ENCODE data around the gene LZTR1. TPM values are rescaled to one million over a fixed set of nuclear protein-coding genes. Genes with fewer than 3 reads are reported as not detected.

The LZTR1 gene
- total and polyA plus RNA-seq, 3 donors from 2014 or later = 32.4 to 61.6 (median 61.5) TPM

DNA sequence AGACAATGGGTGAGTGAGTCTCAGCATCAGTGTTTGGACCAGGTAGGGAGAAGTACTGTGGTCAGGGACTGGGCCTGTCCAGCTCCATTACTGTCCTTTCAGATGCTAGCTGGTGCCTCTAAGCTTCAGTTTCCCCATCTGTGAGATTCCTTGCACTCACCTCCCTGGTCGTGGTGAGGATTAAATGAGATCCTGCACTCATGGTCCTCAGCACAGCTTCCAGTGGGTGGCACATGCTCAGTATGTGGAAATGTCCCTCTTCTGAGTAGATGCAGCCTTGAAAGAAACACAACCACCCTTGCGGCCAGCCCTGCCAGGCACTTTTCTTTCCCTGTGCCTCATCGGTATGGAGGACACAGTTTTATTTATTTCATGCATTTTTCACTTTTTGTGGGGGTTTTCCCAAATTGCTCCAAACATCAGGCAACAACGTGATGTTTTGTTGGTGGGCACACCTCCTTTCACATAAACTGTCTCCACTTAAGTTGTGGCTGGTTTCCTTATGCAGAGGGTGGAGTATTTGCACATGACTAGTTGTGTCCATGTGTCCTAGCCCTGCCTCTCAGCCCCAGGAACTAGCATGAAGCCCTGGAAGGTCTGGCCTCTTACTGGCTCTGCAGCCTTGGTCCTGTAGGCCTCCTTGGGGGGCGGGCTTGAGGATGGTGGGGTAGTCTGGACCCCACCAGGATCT, 1.1 kb downstream of the LZTR1 start:
- Histone ChIP-seq H3K27me3 (no peaks in the 10 kb centered on the region), H3K36me3 (ENCODE audit: low read depth, missing control alignments) (no peaks in the 10 kb centered on the region), H3K4me3 (peak overlapping the region; percentile 69 to 86), H3K9me3 (no peaks in the 10 kb centered on the region), H3K4me1 (peaks cover 21% of the 10 kb centered on the region), H3K27ac (no peak overlapping the region)
- no peak for DNase-seq
- intact Hi-C loops (cut with DNase I; ENCODE audit: low total_unique reads) = no loop called here
- WGBS, 2 donors = 61 to 74% methylated on average over 4 to 5 of the region's 5 CpGs
- TF ChIP-seq POLR2A (IDR thresholded peaks at IDR 0.05) = no peak
- TF ChIP-seq, protein P1, sequence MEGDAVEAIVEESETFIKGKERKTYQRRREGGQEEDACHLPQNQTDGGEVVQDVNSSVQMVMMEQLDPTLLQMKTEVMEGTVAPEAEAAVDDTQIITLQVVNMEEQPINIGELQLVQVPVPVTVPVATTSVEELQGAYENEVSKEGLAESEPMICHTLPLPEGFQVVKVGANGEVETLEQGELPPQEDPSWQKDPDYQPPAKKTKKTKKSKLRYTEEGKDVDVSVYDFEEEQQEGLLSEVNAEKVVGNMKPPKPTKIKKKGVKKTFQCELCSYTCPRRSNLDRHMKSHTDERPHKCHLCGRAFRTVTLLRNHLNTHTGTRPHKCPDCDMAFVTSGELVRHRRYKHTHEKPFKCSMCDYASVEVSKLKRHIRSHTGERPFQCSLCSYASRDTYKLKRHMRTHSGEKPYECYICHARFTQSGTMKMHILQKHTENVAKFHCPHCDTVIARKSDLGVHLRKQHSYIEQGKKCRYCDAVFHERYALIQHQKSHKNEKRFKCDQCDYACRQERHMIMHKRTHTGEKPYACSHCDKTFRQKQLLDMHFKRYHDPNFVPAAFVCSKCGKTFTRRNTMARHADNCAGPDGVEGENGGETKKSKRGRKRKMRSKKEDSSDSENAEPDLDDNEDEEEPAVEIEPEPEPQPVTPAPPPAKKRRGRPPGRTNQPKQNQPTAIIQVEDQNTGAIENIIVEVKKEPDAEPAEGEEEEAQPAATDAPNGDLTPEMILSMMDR (IDR thresholded peaks at IDR 0.05) = no peak

DNA sequence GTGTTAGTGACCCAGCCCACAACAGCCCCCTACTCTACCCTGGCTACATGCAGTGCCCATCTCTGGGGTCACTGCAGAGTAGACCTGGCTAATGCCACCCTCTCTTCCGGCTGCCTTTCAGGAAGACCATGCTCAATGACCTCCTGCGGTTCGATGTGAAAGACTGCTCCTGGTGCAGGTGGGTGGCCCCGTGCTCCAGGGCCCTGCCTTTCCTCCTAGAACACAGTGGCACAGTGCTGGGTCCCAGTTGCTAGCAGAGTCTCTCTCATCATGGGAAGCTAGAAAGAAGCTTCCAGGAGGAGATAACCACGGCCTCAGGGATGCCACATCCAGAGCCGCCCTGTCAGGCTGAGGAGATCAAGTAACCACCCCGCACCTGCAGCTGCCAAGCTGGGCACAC, 3.6 kb downstream of the LZTR1 start:
- no peaks in the 10 kb centered on the region for H3K36me3 ChIP-seq (ENCODE audit: low read depth, missing control alignments)
- intact Hi-C loops (cut with DNase I; ENCODE audit: low total_unique reads) = no loop called here
- no peak for TF ChIP-seq POLR2A (IDR thresholded peaks at IDR 0.05)
- TF ChIP-seq, protein P1 (IDR thresholded peaks at IDR 0.05) = no peak

DNA sequence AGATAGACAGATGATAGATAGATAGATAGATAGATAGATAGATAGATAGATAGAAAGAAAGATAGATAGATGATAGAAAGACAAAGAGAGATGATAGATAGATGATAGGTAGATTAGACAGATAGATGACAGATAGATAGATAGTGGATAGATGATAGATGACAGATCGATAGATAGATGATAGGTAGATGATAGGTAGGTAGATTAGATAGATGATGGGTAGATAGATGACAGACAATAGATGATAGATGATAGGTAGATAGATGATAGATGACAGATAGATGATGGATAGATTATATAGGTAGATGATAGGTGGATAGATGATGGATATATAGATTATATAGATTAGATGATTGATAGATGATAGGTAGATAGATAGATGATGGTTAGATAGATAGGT, 4.3 kb downstream of the LZTR1 start:
- H3K36me3 ChIP-seq (ENCODE audit: low read depth, missing control alignments) = no peaks in the 10 kb centered on the region
- TF ChIP-seq, protein P1 (IDR thresholded peaks at IDR 0.05) = no peak
- no peak for TF ChIP-seq POLR2A (IDR thresholded peaks at IDR 0.05)
- H3K27ac ChIP-seq = no peak overlapping the region
- WGBS, 2 donors = 80 to 84% methylated on average over 1 of the region's 1 CpG
- H3K27me3 ChIP-seq = no peaks in the 10 kb centered on the region
- H3K9me3 ChIP-seq = no peaks in the 10 kb centered on the region
- H3K4me3 ChIP-seq = no peak overlapping the region
- H3K4me1 ChIP-seq = peaks cover 32% of the 10 kb centered on the region
- intact Hi-C loops (cut with DNase I; ENCODE audit: low total_unique reads) = no loop called here
- no peak for DNase-seq

More for the DNA sequence above, 3.6 kb downstream of the LZTR1 start:
- H3K4me3 ChIP-seq = no peak overlapping the region
- no peak overlapping the region for H3K27ac ChIP-seq
- H3K27me3 ChIP-seq = no peaks in the 10 kb centered on the region
- no peak for DNase-seq
- no peaks in the 10 kb centered on the region for H3K9me3 ChIP-seq
- H3K4me1 ChIP-seq = peaks cover 32% of the 10 kb centered on the region
- whole genome bisulfite sequencing, 2 donors = 85 to 91% methylated on average over 7 of the region's 7 CpGs

DNA sequence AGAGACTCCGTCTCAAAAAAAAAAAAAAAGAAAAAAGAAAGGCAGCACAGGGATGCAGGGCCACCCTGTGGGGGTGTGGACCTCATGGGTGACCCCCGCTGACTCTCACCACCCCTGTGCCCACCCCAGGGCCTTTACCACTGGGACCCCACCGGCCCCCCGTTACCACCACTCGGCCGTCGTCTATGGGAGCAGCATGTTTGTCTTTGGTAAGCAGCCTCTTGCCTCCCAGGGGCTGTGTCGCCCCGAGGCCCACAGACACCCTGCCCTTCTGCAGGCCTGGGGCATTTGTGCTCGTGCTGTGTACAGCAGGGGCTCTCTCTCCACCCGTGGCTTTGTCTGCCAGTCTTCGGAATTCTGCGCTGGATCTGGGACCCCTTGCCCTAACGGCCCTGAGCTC, 5.3 kb downstream of the LZTR1 start:
- no peak for DNase-seq
- TF ChIP-seq, protein P1 (IDR thresholded peaks at IDR 0.05) = no peak
- no peak for TF ChIP-seq POLR2A (IDR thresholded peaks at IDR 0.05)
- no peaks in the 10 kb centered on the region for H3K27me3 ChIP-seq
- intact Hi-C loops (cut with DNase I; ENCODE audit: low total_unique reads) = no loop called here
- no peaks in the 10 kb centered on the region for H3K9me3 ChIP-seq
- H3K4me3 ChIP-seq = no peak overlapping the region
- H3K27ac ChIP-seq = no peak overlapping the region
- H3K36me3 ChIP-seq (ENCODE audit: low read depth, missing control alignments) = no peaks in the 10 kb centered on the region
- WGBS, 2 donors = 93 to 94% methylated on average over 14 of the region's 14 CpGs
- H3K4me1 ChIP-seq = peaks cover 30% of the 10 kb centered on the region

All from testis (tissue), 3 donors.